IMR-90 (cell line): ENCODE measurements around the gene ORC4. TPM values are rescaled to one million over a fixed set of nuclear protein-coding genes. Genes with fewer than 3 reads are reported as not detected.

Experiments
- ATAC-seq: fragments of 200-7000 bp; cut with Tn5 transposase; 2 replicates; pipeline ENCODE4 v1.9.1; 2020; ENCODE audit warnings: low read depth, mild to moderate bottlenecking, moderate library complexity
- BruUV-seq: library from RNA; stranded (reverse); fragments of 400-500 nt; replicated peaks from 2 replicates; lab custom pipeline; 2021; lab: Mats Ljungman, UMichigan
- CTCF ChIA-PET: fragments of 300-600 bp; formaldehyde crosslinking; extraction: SDS; loops from one replicate; lab custom pipeline; 2021; ENCODE audit warnings: antibody characterized with exemption; lab: Yijun Ruan, JAX
- POLR2A ChIA-PET: fragments of 300-600 bp; sonication (Branson Sonifier 250); formaldehyde crosslinking; loops from one replicate; lab custom pipeline; 2022; ENCODE audit warnings: antibody characterized with exemption; ENCODE audit not compliant: unreplicated experiment; lab: Charles Lee
- DNase-seq: peaks from one replicate; pipeline ENCODE4 v3.0.0; 2013
- H2AFZ ChIP-seq: replicated peaks from 2 replicates; pipeline ENCODE3; 2013; ENCODE audit warnings: low read length, mild to moderate bottlenecking; ENCODE audit not compliant: poor library complexity
- H2AK5ac ChIP-seq: 2 replicates; pipeline ENCODE4 v1.6.1; 2013; ENCODE audit warnings: low read depth, low read length, inconsistent platforms
- H2AK9ac ChIP-seq: replicated peaks from 2 replicates; pipeline ENCODE3; 2013; ENCODE audit warnings: mild to moderate bottlenecking, low read depth, low read length, moderate library complexity; ENCODE audit not compliant: poor library complexity
- H2BK120ac ChIP-seq: 2 replicates; pipeline ENCODE4 v1.6.1; 2013; ENCODE audit warnings: low read depth, low read length, inconsistent platforms
- H2BK15ac ChIP-seq: 3 replicates; pipeline ENCODE4 v1.6.1; 2013; ENCODE audit warnings: low read depth, low read length, inconsistent platforms
- H2BK20ac ChIP-seq: 2 replicates; pipeline ENCODE4 v1.6.1; 2013; ENCODE audit warnings: low read depth, mild to moderate bottlenecking, inconsistent platforms, low read length, moderate library complexity
- H2BK5ac ChIP-seq: 2 replicates; pipeline ENCODE4 v1.6.1; 2013; ENCODE audit warnings: mild to moderate bottlenecking, low read depth, low read length, inconsistent platforms; ENCODE audit not compliant: poor library complexity, severe bottlenecking
- H3K14ac ChIP-seq: replicated peaks from 2 replicates; pipeline ENCODE4 v1.6.1; 2013; ENCODE audit warnings: low read depth, low read length, inconsistent platforms
- H3K18ac ChIP-seq: 2 replicates; pipeline ENCODE4 v1.6.1; 2013; ENCODE audit warnings: low read depth, low read length, control low read depth
- H3K23ac ChIP-seq: 2 replicates; pipeline ENCODE4 v1.6.1; 2013; ENCODE audit warnings: low read depth, low read length, inconsistent platforms
- H3K27ac ChIP-seq: 2 replicates; pipeline ENCODE4 v1.5.1; 2013; ENCODE audit warnings: mild to moderate bottlenecking, control low read depth, low read length; ENCODE audit not compliant: insufficient read depth
- H3K27me3 ChIP-seq: 2 replicates; pipeline ENCODE4 v1.6.1; 2013; ENCODE audit warnings: low read length; ENCODE audit not compliant: control insufficient read depth, insufficient read depth
- H3K36me3 ChIP-seq: 2 replicates; pipeline ENCODE4 v1.6.1; 2013; ENCODE audit warnings: low read length, mixed read lengths; ENCODE audit not compliant: control insufficient read depth, insufficient read depth
- H3K4ac ChIP-seq: 2 replicates; pipeline ENCODE4 v1.6.1; 2013; ENCODE audit warnings: low read depth, low read length, inconsistent platforms
- H3K4me1 ChIP-seq: 2 replicates; pipeline ENCODE4 v1.6.1; 2013; ENCODE audit warnings: low read length, mixed read lengths; ENCODE audit not compliant: control insufficient read depth, insufficient read depth
- H3K4me2 ChIP-seq: 2 replicates; pipeline ENCODE4 v1.6.1; 2013; ENCODE audit warnings: low read depth, mild to moderate bottlenecking, control low read depth, low read length, moderate library complexity
- H3K4me3 ChIP-seq: 2 replicates; pipeline ENCODE4 v1.5.1; 2013; ENCODE audit warnings: low read depth, mild to moderate bottlenecking, control low read depth, low read length, moderate library complexity; ENCODE audit not compliant: insufficient read depth
- H3K56ac ChIP-seq: 2 replicates; pipeline ENCODE4 v1.6.1; 2013; ENCODE audit warnings: low read length, inconsistent platforms; ENCODE audit not compliant: insufficient read depth; ENCODE audit errors: extremely low read depth
- H3K79me1 ChIP-seq, 2 experiments: 2 replicates each; pipeline ENCODE4 v1.6.1; 2013; ENCODE audit warnings: low read length in 2 of 2, inconsistent platforms in 1 of 2, low read depth in 1 of 2
- H3K9ac ChIP-seq: 2 replicates; pipeline ENCODE4 v1.6.1; 2013; ENCODE audit warnings: low read depth, low read length, control low read depth
- H3K9me1 ChIP-seq: 2 replicates; pipeline ENCODE4 v1.6.1; 2013; ENCODE audit warnings: low read length, inconsistent platforms; ENCODE audit not compliant: insufficient read depth
- H3K9me3 ChIP-seq: 2 replicates; pipeline ENCODE4 v1.6.1; 2013; ENCODE audit warnings: low read length; ENCODE audit not compliant: control insufficient read depth, insufficient read depth
- H4K20me1 ChIP-seq: 2 replicates; pipeline ENCODE4 v1.6.1; 2013; ENCODE audit warnings: low read length, inconsistent platforms; ENCODE audit not compliant: insufficient read depth
- H4K5ac ChIP-seq: 2 replicates; pipeline ENCODE4 v1.6.1; 2013; ENCODE audit warnings: mild to moderate bottlenecking, low read depth, low read length, control low read depth
- H4K8ac ChIP-seq, 2 experiments: 2 replicates each; pipeline ENCODE4 v1.6.1; 2013; ENCODE audit warnings: low read depth in 2 of 2, low read length in 2 of 2, control low read depth in 1 of 2, inconsistent platforms in 1 of 2
- H4K91ac ChIP-seq: 2 replicates; pipeline ENCODE4 v1.6.1; 2013; ENCODE audit warnings: low read depth, low read length, inconsistent platforms; ENCODE audit not compliant: insufficient read depth
- CEBPB ChIP-seq: IDR thresholded peaks from 2 replicates; pipeline ENCODE4 v1.6.1; 2012; ENCODE audit warnings: low read depth, low read length, improper control_type of control experiment
- CHD1 ChIP-seq: IDR thresholded peaks from 2 replicates; pipeline ENCODE4 v1.6.1; 2012; ENCODE audit warnings: low read depth, low read length, improper control_type of control experiment
- MAFK ChIP-seq: IDR thresholded peaks from 2 replicates; pipeline ENCODE4 v1.6.1; 2012; ENCODE audit warnings: low read depth, low read length, improper control_type of control experiment
- RAD21 ChIP-seq: IDR thresholded peaks from 2 replicates; pipeline ENCODE4 v1.6.1; 2012; ENCODE audit warnings: low read length, improper control_type of control experiment
- RFX5 ChIP-seq: IDR thresholded peaks from 2 replicates; pipeline ENCODE4 v1.8.0; 2012; ENCODE audit warnings: low read depth, mild to moderate bottlenecking, low read length, moderate library complexity
- WGBS, 2 experiments: methylation state at CpG; one replicate each; pipeline versions ENCODE4 v1.1.5 to v1.1.7; 2013; ENCODE audit warnings: missing lambda C conversion rate in 2 of 2; ENCODE audit not compliant: insufficient read length in 1 of 2; ENCODE audit errors: extremely low coverage in 2 of 2; 5-methylcytosine and 5-hydroxymethylcytosine counted together
- dilution Hi-C: fragments of 300-500 bp; cut with HindIII; formaldehyde crosslinking; loops from one replicate; pipeline ENCODE4 v1.14.3; 2018; ENCODE audit warnings: low sequenced_read_pairs; ENCODE audit not compliant: unreplicated experiment
- in situ Hi-C: fragments of 300-500 bp; cut with MboI; formaldehyde crosslinking; loops from 3 replicates; pipeline ENCODE4 v1.14.3; 2019; ENCODE audit warnings: low sequenced_read_pairs, inconsistent platforms, mixed read lengths
- intact Hi-C: fragments of 100-400 bp; cut with micrococcal nuclease; formaldehyde crosslinking; loops from 2 replicates; pipeline ENCODE4 v1.10.0; 2022
- polyA plus RNA-seq, 3 experiments: library from polyadenylated mRNA; depleted of rRNA; stranded (reverse); fragments of >200 nt; gene quantifications; 2 replicates each; pipeline ENCODE4 v1.2.3, GENCODE V29; 2012; ENCODE audit warnings: low replicate concordance in 1 of 3
- total RNA-seq: library from RNA; depleted of rRNA; stranded (reverse); fragments of >200 nt; gene quantifications from 2 replicates; pipeline ENCODE4 v1.2.3, GENCODE V29; 2012
- TF ChIP-seq, protein P1 (sequence below): fragments of 150-350 bp; IDR thresholded peaks from 2 replicates; pipeline ENCODE4 v1.6.1; 2016; ENCODE audit warnings: low read depth, mild to moderate bottlenecking, low read length, moderate library complexity, borderline replicate concordance
- TF ChIP-seq, protein P2 (sequence below): fragments of 150-350 bp; IDR thresholded peaks from 2 replicates; pipeline ENCODE4 v1.6.1; 2017; ENCODE audit warnings: mild to moderate bottlenecking, antibody characterized with exemption, low read length, low read depth

The ORC4 gene
- total and polyA plus RNA-seq, 2 of the 4 experiments (the other 2 are of a cell fraction) = 20.6 to 23.5 TPM

DNA sequence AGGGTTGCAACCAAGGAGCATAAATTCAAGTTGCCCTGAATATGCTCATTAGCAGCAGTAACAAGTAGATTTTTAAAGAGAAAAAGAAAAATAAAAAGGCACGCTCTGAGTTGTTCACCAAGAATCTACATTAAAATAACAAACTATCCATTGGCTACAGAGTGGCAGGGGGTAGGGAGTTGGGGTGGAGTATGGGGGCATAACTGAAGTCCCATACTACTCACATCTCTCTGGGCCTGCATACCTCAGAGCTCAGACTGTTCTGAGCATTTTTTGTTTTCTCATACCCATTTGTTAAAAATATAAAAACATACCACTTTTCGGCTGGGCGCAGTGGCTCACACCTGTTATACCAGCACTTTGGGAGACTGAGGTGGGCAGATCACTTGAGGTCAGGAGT lies 31.4 kb downstream of the ORC4 start:
- Histone ChIP-seq H2BK5ac (no peak overlapping the region), H3K14ac (no peak overlapping the region), H3K4ac (no peak overlapping the region), H3K79me1 (peaks cover 15 to 21% of the 10 kb centered on the region in 2 experiments; a peak in 3 of 4 replicates), H3K4me1 (no peaks in the 10 kb centered on the region; the same call in none of the 2 replicates), H2BK20ac (no peak overlapping the region), H2AK5ac (no peak overlapping the region), H2AFZ (no peak overlapping the region), H4K20me1 (no peaks in the 10 kb centered on the region), H4K5ac (no peak overlapping the region), H3K27me3 (no peaks in the 10 kb centered on the region), H4K91ac (no peak overlapping the region), H3K18ac (no peak overlapping the region), H3K4me3 (no peak overlapping the region), H3K27ac (no peak overlapping the region), H2AK9ac (no peak overlapping the region), H3K9me3 (no peaks in the 10 kb centered on the region), H3K36me3 (no peaks in the 10 kb centered on the region), H4K8ac (no peak overlapping the region), H2BK15ac (no peak overlapping the region), H3K4me2 (no peak overlapping the region), H3K9ac (no peak overlapping the region), H2BK120ac (no peak overlapping the region), H3K56ac (no peak overlapping the region), H3K23ac (no peak overlapping the region), H3K9me1 (no peaks in the 10 kb centered on the region)
- TF ChIP-seq MAFK = no peak
- TF ChIP-seq, protein P1, sequence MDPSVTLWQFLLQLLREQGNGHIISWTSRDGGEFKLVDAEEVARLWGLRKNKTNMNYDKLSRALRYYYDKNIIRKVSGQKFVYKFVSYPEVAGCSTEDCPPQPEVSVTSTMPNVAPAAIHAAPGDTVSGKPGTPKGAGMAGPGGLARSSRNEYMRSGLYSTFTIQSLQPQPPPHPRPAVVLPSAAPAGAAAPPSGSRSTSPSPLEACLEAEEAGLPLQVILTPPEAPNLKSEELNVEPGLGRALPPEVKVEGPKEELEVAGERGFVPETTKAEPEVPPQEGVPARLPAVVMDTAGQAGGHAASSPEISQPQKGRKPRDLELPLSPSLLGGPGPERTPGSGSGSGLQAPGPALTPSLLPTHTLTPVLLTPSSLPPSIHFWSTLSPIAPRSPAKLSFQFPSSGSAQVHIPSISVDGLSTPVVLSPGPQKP = no peak
- no peak for TF ChIP-seq RFX5
- no peak for TF ChIP-seq RAD21
- TF ChIP-seq CHD1 = no peak
- TF ChIP-seq, protein P2, sequence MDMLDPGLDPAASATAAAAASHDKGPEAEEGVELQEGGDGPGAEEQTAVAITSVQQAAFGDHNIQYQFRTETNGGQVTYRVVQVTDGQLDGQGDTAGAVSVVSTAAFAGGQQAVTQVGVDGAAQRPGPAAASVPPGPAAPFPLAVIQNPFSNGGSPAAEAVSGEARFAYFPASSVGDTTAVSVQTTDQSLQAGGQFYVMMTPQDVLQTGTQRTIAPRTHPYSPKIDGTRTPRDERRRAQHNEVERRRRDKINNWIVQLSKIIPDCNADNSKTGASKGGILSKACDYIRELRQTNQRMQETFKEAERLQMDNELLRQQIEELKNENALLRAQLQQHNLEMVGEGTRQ = no peak
- TF ChIP-seq CEBPB = no peak
- dilution Hi-C loops = no loop called here
- intact Hi-C loops = loop anchor here (1.0 to 5.0 kb wide), 2 partner anchors 658 to 1001 kb away; no protein-coding TSS in a partner anchor
- WGBS, 2 experiments = no CpG with 5 or more reads among the region's 3 CpGs
- DNase-seq (no peak), ATAC-seq (peak; percentile 59)
- BruUV-seq = no TSS peak
- ChIA-PET CTCF (interaction anchor here (0.6 to 2.4 kb wide), 7 partner anchors 16 to 533 kb away, joined by 3 to 17 read pairs (median 3); no protein-coding TSS in a partner anchor), POLR2A (no interaction called here)
- in situ Hi-C loops = loop anchor here (25.0 kb wide), 1 partner anchor 998 kb away; no protein-coding TSS in a partner anchor
